GM18909 (cell line): Measurements from ENCODE around the gene MRPS23.

Source experiments
- ATAC-seq: cut with Tn5 transposase; IDR thresholded peaks from one replicate; pipeline ENCODE4 v1.9.1; 2021; ENCODE audit warnings: mild to moderate bottlenecking; ENCODE audit not compliant: unreplicated experiment, poor library complexity

Gene MRPS23

DNA sequence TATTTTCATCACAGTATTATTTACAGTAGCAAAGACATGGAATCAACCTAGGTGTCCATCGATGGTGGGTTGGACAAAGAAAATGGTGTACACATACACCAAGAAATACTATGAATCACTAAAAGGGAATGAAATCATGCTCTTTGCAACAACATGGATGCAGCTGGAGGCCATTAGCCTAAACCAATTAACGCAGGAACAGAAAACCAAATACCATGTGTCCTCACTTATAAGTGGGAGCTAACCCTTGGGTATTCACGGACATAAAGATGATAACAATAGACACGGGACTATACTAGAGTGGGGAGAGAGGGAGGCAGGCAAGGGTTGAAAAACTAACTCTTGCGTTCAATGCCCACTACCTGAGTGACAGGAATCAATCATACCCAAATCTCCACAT, 41.0 kb downstream of the MRPS23 start:
- no peak for ATAC-seq

DNA sequence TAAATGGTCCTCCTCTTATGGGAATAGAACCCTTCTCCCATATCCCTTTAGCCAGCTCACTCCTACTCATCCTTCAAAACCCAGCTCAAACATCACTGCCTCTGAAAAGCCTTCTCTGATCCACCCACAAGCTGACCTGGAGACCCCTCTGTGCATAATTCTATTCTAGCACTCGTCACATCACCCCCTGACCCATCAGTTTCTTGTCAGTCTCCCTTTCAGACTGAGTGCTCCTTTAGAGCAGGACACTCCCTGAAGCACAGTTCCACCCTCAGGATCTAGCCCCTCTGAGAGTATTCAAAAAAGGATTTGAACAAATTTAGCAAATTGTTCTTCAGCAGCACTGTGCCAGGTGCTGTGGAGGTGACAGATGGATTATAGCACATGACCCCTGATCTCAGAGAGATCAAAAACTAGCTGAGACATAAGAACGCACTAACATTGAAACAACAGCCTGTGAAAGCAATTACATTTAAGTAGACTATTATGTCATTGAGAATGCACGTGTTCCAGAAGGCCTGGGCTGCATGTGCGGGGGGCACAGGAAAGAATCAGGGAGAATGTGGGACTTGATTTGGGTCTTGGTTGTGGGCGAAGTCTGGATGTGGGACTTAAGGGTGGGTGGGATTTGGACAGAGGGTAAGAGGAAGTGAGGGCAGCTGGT, 43.5 kb downstream of the MRPS23 start:
- no peak for ATAC-seq

- ATAC-seq = no peak
These were observed 46.8 kb downstream of the MRPS23 start for GRCh38 chr17:57803021-57803420.

- ATAC-seq = no peak
These were observed 48.7 kb downstream of the MRPS23 start for GRCh38 chr17:57801044-57801711.

GRCh38 chr17:57794841-57795240, 55.0 kb downstream of the MRPS23 start:
- ATAC-seq = no peak

DNA sequence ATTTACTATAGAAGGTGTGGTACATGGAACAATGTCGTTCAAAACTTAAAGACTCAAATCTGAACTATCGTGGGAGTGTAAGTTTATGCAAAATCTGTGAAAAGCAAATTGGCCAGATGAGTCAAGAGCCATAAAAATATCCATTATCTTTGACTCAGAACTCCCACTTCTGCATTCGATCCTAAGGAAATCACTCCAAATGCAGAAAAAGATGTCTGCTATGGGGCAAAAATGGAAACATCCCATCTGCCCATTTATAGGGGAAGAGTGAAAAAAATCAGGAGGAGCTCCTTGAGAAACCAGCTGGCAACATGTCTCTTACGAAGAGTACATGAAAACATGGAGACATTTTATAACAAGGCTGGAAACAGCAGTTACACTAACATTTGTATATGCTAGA, 61.1 kb downstream of the MRPS23 start:
- no peak for ATAC-seq

DNA sequence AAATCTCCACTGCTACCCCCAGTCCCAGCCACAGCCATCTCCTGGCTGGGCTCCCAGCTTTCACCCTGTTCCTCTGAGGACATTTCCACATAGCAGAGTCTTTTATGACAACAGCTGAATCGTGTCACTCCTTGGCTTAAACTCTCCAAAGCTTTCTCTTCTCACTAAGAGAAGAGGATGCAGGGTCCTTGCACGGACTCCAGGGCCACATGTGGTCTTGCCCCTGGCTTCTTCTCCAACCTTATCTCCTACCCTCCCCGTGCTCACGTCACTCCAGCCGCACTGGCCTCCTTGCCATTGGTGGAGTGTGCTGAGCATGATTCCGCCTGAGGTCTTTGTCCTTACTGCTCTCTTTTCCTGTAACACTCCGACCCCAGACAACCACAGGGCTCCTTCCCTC, 64.8 kb downstream of the MRPS23 start:
- ATAC-seq = no peak
